Superior temporal gyrus (tissue), 1 donor: Measurements from ENCODE around the gene MPEG1.

Experiments used
- DNase-seq: peaks from one replicate; pipeline ENCODE4 v3.0.0-alpha.2; 2016; ENCODE audit errors: extremely low spot score

MPEG1 gene

DNA sequence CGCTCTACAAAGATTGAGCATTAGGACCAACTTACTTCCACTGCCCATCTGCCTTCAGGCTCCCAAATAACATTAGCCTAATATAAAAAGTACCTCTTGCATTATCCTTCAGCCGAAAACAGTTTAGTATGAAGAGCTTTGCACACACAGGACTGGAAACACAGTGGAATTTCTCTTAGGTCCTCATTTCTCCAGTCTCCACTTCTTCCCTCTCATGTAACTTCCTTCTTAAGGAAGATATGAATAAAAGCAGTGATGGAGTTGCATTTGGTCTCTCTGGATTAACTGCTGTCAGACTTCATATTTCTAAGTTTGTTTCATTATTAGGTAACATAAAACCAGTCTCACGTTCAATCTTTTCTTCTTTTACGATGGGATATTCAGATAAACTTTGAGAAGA lies 5.6 kb upstream of the MPEG1 start:
- no peak for DNase-seq

- DNase-seq: peak; percentile 30
Observed at GRCh38 chr11:59216641-59217564, 4.2 kb upstream of the MPEG1 start.

DNA sequence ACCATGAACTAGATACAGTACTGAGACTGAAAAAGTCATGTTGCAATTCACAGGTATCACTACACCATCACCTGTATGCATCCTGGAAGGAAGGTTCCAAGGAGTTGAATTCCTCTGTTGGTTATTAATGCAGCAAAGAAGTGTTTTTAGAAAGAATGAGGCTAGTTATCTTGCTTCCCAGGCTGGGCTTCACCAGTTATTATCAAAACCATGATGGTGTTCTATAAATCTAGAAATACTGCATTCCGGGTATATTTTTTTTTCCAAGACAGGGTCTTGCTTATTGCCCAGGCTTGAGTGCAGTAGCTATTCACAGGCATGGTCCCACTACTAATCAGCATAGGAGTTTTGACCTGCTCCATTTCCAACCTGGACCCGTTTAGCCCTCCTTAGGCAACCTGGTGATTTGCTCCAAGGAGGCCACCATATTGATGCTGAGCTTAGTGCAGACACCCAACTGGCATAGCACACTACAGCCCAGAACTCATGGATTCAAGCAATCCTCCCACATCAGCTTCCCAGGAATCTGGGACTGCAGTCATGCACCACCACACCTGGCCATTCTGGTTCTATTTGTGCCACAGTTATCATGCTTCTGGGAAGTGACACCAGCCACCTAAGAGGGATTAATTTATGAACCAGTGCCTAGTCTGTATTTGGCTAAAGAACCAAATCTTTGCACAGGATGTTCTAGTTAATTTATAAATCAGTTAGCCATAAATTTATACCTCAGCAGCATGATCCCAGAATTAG lies 1.6 kb upstream of the MPEG1 start:
- DNase-seq: no peak

DNA sequence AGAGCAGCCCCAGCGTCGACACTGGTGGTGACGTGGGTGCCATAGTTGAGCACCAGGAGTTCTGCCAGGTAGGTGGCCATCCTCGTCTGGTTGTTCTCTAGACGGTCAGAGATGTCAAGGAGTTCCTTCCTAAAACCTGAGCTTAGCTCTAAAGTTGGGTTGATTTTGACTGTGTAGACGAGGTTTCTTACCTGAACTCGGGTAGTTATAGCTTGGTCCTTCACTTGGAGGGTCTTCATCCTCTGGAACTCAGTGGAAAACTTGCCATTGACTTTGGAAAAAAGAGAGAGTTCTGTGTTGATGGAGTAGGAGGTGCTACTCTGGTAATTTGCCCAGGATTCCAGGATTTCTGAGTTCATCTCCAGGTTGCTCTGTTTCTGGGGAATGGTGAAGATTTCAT lies 505 bp downstream of the MPEG1 start:
- no peak for DNase-seq

GRCh38 chr11:59208956-59209355 lies 3.8 kb downstream of the MPEG1 start:
- no peak for DNase-seq

DNA sequence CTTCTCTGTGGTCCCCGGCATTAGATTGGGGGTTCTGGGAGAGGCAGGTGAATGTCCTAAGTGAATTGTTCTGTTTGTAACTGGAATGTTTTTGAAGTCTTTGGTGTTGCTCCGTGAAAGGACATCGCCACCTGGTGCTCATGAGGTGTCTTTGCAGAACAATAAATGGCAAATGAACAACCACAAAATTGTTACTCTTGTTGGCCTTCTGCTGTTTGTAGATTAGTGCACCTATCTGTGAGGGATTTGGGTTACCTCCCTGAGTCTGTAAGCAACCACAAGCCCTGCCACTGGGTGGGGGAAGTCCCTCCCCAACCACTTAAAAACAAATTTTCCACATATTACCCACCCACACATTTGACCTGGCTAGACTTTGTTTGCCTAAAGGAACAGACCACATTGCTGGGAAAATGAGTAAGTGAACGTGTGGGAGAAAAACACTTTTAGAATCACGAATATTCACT lies 4.7 kb downstream of the MPEG1 start:
- peak; percentile 75 for DNase-seq

- DNase-seq: peak; percentile 74
Observed at GRCh38 chr11:59206635-59207034, 6.1 kb downstream of the MPEG1 start.

DNA sequence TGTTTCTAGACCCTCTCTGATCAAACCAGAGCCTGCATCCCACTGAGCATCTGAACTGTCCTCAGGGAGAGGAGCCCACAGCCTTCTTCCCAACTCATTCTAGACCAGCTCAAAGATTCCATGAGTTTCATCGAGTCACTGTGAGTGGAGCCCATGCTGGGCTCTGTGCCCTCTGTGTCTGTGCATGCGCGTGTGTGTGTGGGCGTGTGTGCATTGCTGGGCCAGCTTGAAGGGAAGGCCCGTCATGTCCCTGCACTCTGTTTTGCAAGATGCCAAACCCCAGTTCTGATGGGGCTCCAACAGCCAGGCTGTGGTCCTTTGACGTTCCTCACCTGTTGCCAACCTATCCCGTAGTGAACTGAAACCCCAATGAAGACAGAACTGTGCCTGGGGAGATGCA lies 7.1 kb downstream of the MPEG1 start:
- DNase-seq: no peak

DNA sequence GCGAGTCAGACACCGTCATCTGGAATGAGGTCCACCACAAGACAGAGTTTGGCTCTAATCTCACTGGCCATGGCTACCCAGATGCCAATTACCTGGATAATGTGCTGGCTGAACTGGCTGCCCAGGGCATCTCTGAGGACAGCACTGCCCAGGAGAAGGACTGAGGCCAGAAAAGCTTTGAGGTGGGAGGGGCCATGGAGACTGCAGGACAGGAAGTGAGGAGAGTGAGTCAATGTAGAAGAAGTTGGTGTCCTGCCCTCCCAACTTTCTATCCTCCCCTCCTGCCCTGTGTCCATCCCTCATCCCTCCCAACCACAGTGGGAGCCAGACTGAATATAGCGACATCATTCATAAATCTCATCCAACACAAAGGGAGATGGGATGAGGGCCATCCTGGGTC lies 8.0 kb downstream of the MPEG1 start:
- DNase-seq: no peak

- no peak for DNase-seq
Observed at GRCh38 chr11:59201353-59201752, 11.4 kb downstream of the MPEG1 start.

DNA sequence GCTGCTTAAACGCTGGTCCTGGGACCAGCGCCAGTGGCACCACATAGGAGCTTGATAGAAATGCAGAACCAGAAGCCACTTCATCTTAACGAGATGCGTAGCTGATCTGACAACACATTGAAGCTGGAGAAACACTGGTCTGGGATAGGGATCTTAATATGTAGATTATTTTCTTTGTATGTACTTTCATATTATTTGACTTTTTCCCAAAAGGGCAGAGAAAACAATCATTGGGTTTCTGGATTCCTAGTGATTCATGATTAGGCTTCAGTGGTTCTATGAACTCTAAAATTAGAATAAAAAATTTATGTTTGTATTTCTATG lies 12.3 kb downstream of the MPEG1 start:
- DNase-seq: no peak

DNA sequence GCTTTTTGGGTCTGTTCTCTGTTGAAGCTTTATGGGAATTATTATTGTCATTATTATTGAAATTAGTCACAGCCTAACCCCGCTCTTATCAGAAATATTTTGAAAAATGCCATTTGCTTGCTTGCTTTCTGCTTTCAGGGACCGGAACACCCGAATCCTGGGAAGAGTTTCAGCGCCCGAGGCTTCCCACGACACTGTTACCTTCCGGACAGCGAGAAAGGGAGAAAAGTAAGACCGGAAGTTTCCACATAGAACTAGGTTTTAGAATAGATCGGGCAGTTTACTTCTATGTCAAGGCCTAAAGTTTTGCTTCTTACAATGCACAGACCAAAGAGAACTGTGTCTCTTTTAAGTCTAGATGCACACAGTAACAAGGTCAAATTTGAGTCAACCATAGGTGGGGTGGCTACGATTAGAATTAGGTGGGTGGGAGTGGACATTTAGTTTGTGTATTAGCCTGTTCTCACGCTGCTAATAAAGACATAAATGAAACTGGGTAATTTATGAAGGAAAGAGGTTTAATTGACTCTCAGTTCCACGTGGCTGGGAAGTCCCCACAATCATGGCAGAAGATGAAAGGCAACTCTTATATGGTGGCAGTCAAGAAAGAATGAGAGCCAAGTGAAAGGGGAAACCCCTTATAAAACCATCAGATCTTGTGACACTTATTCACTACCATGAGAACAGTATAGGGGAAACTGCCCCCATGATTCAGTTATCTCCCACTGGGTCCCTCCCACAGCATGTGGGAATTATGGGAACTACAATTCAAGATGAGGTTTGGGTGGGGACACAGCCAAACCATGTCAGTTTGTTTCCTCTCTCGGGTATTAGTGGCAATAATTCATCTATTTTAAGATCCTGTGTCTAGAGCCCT lies 12.9 kb downstream of the MPEG1 start:
- DNase-seq: no peak

GRCh38 chr11:59198726-59199125 lies 14.0 kb downstream of the MPEG1 start:
- DNase-seq: no peak

GRCh38 chr11:59197991-59198390 lies 14.7 kb downstream of the MPEG1 start:
- peak; percentile 82 for DNase-seq

GRCh38 chr11:59196777-59197176 lies 15.9 kb downstream of the MPEG1 start:
- no peak for DNase-seq

DNA sequence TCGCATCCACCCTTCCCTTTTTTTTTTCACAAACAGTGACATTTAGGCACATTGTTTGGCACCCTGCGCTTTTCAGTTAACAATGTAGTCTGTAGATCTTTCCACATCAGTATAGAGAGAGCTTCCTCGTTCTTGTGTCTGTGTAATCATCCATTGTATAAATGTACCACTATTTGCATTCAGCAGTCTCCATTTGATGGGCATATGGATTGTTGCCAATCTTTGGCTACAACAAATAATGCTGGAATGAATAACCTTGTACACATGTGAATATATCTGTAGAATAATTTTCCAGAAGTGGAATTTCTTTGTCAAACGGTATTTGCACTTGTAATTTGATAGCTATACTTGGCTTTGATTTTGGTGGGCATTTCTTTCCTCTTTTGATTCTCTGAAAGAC lies 17.1 kb downstream of the MPEG1 start:
- peak; percentile 24 for DNase-seq

DNA sequence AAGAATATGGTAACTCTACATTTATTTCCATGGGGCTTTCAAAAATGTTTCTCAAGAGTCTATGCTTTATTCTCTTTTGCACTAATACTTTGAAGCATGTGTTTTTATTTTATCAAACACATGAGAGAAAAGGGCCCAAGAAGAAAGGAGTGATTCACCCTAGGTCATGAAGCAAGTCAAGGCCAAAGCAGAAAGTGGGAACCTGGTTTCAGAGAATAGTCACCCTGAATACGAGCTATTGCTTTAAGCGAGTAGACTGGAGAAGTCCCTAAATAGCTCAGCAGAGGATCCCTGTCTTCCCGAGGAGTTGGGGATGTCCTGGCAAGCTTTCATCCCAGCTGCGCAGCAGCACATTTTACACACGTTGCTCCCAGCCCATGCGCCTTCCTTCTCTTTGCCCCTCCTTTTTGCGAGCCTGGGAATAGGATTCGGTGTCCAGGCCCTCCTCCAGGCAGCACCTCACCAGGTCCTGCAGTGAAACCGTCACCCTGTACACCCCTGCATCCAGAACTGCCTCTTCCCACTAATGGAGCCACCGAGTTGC lies 19.1 kb downstream of the MPEG1 start:
- DNase-seq: no peak

DNA sequence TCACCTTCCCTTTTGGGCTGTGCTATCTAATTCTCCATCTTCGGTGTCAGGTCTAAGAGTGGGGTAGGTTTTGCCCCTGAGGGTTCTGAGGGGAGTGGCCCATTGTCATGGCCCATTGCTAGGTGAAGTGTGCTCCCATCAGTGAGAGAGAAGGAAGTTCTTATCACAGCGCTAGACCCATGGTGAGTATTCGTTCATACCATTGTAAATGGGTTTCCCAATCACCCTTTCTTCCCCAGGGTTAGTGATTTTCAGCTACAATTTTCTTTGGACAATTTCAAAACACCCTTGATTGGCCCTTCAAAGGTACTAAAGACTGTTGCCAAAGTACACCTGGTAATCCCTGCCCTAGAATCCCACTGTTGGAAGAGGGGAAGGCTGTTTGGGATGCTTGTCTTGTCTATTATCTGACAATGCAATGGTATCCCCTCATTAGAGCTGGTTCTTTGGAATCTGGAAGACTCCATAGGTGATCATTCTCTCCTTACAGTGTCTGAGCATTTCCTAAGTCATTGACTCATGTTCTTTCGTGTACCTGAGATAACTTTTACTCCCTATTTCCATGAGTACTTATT lies 20.2 kb downstream of the MPEG1 start:
- DNase-seq: no peak

DNA sequence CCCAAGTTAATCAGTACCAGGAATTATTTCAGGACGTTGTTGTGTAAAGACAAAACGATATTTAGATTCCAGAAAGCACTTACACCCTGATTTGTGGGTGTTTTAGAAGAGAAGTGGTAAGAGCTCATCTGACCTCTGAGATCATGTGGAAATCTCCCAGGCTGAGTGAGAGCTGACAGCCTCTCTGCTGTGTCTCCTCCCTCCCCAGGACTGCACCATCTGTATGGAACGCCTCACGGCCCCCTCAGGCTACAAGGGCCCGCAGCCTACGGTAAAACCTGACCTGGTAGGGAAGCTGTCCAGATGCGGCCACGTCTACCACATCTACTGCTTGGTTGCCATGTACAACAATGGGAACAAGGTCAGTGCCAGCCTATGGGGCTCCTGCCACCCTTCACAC lies 20.8 kb downstream of the MPEG1 start:
- DNase-seq: no peak

- DNase-seq: no peak
Observed at GRCh38 chr11:59191095-59191494, 21.6 kb downstream of the MPEG1 start.

GRCh38 chr11:59189986-59190385 lies 22.7 kb downstream of the MPEG1 start:
- no peak for DNase-seq
